T-helper 1 cell treated with Interleukin-12 subunit alpha and Interleukin-12 subunit beta and Interleukin-4 antibody, amounts not matched to agents 30 ng/mL and 1 ng/mL, for 36 hours (primary cell): ENCODE measurements around the gene RRH. TPM values are rescaled to one million over a fixed set of nuclear protein-coding genes. Genes with fewer than 3 reads are reported as not detected.

Experiments used
- intact Hi-C: fragments of 100-400 bp; cut with micrococcal nuclease; formaldehyde crosslinking; loops from one replicate; pipeline ENCODE4 v1.15.1; 2024
- total RNA-seq: library from RNA; stranded (reverse); gene quantifications from 2 replicates; pipeline ENCODE4 v1.2.3, GENCODE V29; 2022

Gene RRH
- total RNA-seq, 1 donor from 2014 or later: not detected

DNA sequence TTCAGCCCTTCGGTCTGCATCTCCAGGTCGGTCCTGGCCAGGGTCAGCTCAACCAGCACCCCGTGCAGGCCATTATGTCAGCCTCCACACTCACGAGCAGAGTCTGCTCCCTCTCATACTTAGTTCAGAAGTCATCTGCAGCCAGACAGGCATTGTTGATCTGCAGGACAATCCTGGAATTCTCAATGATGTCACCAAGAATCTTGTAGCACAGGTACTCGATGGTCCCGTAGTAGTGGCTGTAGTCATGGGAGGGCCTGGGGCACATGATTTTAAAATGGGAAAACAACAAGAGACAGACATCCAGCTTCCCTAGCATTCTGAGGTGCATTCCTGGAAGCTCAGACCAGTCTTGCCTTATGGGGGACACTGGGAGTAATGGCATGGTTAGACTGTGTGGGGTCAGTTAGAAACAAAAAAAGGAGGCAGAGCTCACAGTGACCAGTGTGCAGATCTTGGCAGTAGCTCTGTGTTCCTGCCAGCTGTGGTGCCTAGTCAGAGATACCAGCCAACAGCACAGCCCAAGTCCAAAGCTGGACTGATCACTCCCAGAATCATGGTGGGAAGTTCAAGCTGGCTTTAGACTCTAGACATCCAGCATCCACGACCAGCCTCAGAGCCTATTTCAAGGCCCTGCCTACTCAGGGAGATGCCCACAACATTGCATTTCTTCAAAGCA lies 52.0 kb downstream of the RRH start:
- intact Hi-C loops: no loop called here

DNA sequence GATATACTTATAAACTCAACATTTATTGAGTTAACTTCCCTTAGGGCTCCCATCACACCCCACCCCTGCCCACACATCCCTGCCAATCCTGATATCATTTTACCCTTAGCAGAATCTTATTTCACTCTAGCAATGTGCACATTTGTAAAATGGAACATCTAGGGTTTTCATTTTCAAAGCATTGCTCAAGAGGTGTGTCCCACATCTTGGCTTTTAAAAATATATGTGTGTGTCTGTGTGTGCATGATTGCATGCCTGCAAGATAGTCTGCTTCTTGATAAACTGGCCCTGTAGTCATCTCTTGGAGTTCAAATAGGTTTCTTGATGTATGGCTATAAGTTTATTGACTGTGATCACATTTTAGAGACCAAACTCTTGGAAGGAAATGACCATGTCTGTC lies 58.5 kb downstream of the RRH start:
- intact Hi-C loops: no loop called here

DNA sequence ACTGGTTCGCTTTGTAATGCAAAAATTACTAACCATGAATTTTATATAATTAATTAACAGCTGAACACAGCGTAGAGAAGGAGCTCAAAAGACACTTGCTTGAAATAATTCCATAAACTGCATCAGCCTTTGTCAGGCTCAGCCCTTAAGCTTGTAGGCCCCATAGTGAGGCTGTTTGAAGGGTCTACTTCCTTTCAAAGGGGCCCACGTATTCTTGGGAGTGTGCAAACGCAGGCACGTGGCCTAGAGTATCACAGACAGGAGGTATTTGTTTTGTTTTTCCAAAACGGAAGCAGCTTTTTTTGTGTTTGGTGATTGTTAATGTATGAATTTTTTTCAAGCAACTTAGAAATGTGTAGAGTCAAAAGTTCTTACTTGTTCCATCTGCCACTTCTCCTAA lies 59.3 kb downstream of the RRH start:
- intact Hi-C loops: no loop called here

DNA sequence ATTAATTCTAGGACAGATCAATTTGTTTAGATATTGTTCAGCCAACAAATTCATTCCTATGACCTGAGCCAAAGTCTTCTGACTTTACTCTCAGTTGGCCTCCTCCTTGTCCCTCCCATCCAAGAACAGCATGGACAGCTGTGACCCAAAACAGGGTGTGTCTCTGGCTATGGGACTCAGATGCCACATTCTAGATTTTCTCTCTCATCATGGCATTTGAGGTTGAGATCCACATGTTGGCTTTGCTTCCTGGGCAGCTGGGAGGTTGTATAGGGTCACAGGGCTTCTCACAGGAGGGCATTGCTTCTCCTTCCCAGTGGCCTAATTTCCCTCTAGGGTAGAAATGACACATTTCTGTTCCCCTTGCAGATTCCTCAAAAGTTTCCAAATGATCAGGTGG lies 62.3 kb downstream of the RRH start:
- intact Hi-C loops: no loop called here

Other genes starting within 250 kb of the RRH start
- 32.6 and 34.0 TPM in 2 replicates for gene CASP6, start 124.5 kb upstream of the RRH start, total RNA-seq
- gene PLA2G12A, start 97.9 kb upstream of the RRH start, total RNA-seq: 14.1 and 15.2 TPM in 2 replicates
- gene CFI, start 26.0 kb upstream of the RRH start, total RNA-seq: not detected in 2 replicates
- 27.7 and 29.1 TPM in 2 replicates for gene GAR1, start 12.2 kb upstream of the RRH start, total RNA-seq
- gene LRIT3, start 20.1 kb downstream of the RRH start, total RNA-seq: 0.15 and 0.32 TPM in 2 replicates
- gene EGF, start 84.9 kb downstream of the RRH start, total RNA-seq: not detected in 2 replicates